Erythroblast (primary cell): Measurements from ENCODE around the gene CHCT1.
"Not testable (repeated sequence)": the region's sequence is repeated elsewhere in the genome, so short reads cannot be mapped to it uniquely, and the experiment has no call there.

ENCODE experiments used
- GATA1 ChIP-seq: IDR thresholded peaks from 2 replicates; pipeline ENCODE4 v1.6.1; 2011; ENCODE audit warnings: low read depth, mild to moderate bottlenecking, control low read depth, low read length, moderate library complexity
- POLR2A ChIP-seq: IDR thresholded peaks from 2 replicates; pipeline ENCODE4 v1.6.1; 2011; ENCODE audit warnings: mild to moderate bottlenecking, low read length

DNA sequence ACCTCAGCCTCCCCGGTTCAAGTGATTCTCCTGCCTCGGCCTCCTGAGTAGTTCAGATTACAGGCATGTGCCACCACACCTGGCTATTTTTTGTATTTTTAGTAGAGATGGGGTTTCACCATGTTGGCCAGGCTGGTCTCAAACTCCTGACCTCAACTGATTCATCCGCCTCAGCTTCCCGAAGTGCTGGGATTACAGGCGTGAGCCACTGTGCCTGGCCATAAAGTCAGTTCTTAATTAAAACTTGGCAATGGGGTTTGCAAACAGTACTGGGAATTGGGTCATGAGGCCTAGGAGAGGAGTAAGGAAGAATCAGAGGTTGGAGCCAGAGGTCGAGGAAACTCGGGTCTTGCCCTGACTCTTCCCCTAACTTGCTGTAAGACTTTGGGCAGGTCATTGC lies 8.3 kb downstream of the CHCT1 start:
- not testable (repeated sequence) for TF ChIP-seq POLR2A, GATA1
